HG02623 (cell line): ENCODE data around the gene AAMP.

Experiments used
- ATAC-seq: cut with Tn5 transposase; IDR thresholded peaks from one replicate; pipeline ENCODE4 v1.9.1; 2021; ENCODE audit warnings: moderate library complexity; ENCODE audit not compliant: unreplicated experiment

AAMP gene

DNA sequence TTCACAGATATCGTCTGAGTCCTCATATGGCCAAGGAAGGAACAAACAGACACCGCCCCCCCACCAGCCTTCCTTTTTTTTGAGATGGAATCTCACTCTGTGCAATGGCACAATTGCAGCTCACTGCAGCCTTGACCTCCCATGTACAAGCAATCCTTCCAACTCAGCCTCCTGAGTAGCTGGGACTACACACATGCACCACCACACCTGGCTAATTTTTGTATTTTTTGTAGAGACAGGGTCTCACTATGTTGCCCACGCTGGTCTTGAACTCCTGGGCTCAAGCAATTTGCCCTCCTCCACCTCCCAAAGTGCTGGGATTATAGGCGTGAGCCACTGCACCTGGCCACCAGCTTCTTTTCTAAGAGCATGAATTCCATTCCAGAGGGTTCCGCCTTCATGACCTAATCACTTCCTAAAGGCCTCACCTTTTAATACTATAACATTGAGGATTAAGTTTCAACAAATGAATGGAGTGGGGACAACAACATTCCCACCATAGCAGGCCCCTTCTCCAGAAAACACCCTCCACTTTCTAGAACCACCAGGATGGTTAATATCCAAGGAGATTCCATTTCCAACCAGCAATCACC is 24.6 kb upstream of the AAMP start:
- ATAC-seq = no peak

DNA sequence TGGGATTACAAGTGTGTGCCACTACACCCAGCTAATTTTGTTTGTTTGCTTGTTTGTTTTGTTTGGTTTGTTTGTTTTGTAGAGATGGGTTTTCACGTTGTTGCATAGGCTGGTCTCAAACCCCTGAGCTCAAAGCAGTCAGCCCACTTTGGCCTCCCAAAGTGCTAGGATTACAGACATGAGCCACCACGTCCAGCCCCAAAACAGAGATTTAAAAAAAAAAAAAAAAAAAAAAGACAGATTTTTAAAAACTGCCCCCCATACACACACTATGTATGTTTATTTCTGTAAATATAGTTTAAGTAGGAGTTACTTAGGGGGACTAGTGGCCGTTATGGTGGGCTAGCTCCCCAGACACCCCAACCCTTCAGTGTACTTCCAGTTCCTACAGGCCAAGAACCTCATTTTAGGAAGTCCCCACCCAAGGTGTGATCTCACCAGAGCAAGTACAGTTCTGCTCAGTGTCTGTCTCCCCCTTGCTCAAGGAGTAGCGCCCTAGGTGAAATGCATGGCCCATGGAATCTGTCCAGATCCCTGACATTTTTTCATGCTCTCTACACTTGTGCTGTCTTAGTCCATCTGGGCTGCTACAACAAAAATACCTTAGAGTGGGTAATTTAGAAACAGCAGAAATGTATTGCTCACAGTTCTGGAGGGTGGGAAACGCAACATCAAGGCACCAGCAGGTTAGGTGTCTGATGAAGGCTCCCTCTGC is 23.9 kb upstream of the AAMP start:
- no peak for ATAC-seq

DNA sequence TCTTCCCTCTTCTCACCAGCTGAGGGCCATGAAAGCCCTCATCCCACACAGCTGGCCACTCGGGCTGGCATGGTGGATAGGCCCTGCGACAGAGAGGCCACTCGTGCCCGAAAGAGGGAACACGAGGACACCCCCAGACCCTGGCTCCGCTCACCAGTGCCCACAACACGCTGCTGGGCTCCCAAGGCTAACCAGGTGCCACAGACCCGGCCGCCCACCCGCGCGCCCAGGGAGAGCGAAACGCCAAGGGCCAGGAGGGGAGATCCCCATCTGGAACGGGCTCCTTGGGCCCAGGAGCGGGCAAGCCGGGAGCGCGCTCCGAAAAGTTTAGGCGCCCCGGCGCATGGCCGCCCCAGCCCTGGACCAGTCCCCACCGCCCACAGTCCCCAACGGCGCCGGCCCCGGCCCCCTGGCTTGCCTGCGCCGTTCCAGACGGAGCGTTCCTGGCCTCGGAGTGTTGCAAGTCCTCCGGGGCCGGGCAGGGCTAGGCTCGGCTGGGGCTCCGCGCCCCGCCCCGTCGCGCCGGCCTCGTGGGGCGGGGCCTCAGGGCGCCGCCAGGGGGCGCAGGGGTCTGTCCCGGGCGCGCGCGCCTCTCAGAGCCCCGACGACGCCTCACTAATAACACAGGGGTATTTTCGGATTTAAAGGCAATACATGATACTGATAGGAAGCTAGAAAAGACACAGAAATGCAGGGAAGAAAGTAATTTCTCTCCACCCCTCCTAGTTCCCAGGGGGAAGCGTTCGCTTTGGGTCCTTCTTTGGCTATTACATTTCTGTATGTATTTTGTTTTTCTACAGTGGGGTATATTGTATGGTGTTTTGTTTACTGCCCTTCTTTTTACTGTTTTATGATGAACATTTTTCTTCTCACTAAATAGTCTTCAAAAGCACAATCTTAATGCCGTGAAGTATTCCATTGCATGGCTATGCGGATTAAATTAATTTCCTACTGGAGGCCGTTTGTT is 22.4 kb upstream of the AAMP start, which contains the start of gene TMBIM1:
Gene TMBIM1 (minus strand): TSS at position 456 of the 967 bp plus-strand sequence. CDS start 10,362 bp downstream, outside the sequence.
- ATAC-seq = peak; percentile 69

DNA sequence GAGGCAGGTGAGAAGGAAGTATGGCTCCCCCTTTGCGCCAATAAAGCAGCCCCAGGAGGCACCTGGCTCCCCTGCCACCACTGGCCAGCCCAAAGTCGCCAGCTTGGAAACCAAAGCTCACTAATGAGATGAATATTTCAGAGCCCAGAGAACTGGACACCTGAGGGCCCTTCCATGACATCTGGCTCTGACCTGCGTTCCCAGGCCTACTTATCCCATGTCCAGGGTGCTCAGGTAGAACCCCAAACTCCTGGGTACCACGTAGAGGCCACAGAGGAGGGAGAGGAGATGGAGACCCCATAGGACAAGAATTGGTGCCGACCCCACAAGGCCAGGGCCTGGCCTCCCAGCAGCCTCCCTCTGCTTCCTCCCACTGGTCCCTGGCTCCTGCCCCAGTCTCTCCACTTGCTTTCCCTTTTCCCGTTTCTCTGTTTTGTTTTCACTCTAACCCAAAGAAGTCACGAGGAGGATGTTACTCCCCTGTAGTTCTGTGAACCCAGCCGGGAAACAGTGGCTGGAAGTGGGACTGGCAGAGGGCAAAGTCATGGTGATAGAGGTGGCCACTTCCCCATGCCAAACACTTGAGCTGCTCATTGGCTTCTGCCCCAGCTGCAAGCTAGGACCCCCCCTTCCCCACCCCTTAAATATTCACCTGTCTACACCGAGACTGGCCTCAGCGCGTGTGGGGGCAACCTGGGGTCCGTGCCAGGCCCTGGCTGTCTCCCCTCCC is 21.5 kb upstream of the AAMP start:
- no peak for ATAC-seq

DNA sequence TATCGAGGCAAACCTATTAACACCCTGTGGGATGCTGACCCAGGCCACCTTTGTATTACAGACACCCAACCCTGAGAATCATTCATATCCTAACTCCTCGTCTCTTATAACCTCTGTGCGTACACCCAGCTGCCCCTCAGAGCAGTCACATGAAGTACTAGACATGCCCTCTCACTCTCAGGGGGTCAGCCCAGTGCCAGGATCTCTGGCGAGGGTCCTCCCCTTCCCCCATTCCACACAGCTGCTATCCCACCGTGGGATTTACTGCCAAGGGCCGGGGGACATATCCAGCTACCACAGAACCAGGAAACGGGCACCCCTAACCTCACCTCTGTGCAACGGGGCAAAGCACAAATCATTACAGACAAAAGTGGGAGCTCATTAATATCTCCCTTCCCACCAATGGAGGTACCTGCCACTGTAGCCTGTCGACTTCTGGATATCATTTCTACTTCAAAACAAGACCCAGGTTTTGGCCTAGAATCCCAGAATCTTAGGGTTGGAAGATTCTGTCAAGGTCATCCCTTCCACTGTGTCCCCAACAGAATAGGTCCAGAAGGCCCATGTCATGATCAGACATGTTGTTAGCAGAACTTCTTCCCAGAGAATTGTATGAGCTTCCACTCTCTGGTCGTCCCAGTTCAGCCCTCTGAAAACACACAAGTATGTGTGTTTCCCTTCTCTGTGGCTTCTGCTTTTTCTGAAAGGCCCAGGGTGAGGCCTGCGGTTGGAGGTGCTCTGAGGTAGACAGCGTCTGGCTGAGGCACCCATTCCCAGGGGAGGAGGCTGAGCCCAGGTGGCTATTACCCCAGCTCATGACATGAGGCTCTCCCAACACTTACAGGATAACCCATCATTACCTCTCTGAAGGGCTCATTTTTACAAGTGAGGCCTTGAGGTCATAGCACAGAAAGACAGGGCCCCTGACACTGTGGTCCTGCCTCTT is 20.7 kb upstream of the AAMP start:
- peak; percentile 37 for ATAC-seq

DNA sequence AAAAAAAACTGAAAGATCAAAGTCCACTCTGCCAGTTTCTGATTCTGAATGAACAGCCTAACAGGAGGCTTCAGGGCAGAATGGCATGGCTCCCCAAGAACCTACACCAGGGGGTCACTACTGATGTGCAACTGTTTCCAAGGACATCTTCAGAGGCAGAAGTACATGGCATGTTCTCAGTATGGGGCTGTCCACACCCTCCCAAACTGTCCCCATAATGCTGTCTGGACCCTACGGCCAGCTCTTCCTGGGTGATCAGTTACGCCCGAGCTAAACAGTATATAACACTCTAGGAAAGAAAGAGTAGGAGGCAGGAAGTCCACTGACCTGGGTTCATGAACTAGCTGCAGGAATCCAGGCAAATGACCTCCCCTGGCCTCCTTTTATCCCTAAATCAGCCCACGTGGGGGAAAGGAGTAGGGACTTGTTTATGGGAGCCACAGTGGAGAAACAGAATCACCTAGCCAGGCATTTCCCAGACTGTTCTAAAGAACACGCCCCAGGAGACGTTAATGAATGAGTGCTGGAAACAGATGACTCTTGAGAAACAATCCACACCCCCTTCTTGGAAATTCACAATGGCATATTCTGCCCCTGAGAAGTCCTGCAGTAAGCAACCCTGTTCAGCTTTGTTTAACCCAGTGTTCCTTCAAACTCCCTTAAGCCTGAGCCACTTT is 19.8 kb upstream of the AAMP start:
- no peak for ATAC-seq

DNA sequence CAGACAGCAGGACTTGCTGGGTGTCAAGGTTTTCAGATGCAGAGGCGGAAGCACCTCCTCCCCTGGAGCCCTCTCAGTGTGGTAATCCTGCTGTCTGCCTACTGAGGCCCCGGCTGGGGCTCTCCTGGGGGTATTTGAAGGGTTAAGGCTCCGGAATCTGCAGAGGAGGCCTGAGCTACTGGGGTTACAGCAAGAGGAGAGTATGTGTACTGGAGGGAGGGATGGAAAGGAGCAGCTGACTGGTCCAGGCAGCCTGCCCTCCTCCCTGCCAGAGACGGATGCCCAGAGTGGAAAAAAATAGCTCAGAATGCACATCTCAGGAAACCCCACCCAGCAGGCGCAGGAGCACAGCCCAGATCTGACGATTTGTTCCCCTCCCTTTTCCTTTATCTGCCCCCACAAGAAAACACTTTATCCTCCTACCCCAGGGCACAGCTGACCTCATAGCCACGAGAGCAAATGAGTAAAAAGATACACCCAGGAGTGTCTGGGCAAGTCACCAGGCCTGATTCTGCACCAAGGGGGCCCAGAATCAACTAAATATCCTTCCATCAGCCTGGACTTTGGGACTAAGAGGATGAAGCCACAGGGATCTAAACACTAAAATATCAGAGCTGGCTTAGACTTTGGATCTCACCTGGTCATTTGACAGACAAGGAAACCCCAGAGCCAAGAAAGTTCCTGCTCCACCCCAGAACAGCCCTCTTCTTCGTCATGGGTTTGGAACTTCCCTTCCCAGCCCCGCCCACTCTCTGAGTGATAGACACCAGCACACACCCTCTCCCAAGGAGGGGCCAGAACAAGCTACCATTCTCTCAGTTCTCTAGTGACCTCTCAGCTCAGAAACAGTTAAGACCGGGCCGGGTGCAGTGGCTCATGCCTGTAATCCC is 16.9 kb upstream of the AAMP start:
- ATAC-seq = peak; percentile 64

DNA sequence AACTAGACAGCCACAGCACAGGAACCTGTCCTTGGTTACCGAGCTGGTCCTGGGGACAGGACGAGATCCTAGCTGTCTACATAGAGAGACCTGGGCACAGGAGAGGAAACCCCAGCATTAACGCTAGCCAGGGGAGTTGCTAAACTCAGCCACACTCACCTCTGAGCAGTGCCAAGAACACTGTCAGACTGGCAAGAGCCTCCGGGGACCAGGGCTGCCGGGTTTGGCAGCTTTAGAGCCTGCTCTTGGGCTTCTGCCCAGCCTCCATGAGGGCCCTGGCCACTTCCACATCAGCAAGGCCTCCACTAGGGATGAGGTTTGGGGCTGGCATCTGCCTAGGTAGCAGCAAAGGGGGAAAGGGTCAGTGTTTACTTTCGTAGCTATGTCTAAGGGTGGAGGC is 15.7 kb upstream of the AAMP start:
- no peak for ATAC-seq

DNA sequence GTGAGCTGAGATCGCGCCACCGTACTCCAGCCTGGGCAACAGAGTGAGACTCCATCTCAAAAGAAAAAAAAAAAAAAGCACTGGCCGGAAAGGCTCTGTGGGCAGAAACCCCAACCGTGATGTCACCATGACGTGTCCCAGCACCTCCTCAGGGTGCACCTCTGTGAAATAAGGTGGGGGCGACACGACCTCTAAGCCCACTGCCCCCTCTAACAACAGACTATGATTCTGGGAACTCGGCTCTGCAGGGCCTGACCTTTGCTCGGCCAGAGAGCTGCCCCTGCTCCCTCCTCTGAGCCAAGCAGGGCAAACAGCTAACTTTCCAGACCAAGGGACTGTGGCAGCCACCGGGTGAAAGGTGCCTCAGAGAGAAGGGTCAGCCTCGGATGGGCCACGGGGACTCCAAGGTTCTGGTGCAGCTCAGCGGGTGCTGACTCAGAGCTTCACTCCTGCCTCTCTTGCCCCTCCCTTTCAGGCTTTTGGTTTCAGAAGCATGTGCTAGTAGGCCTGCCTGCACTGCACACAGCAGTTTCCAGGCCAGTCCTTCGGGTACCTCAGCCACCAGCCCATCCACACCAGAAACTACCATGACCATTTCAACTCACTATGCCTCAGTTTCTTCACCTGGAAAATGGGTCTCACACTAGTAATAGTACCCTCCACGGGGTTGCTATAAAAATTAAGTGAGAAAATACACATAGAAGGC is 14.3 kb upstream of the AAMP start:
- ATAC-seq = peak; percentile 33

DNA sequence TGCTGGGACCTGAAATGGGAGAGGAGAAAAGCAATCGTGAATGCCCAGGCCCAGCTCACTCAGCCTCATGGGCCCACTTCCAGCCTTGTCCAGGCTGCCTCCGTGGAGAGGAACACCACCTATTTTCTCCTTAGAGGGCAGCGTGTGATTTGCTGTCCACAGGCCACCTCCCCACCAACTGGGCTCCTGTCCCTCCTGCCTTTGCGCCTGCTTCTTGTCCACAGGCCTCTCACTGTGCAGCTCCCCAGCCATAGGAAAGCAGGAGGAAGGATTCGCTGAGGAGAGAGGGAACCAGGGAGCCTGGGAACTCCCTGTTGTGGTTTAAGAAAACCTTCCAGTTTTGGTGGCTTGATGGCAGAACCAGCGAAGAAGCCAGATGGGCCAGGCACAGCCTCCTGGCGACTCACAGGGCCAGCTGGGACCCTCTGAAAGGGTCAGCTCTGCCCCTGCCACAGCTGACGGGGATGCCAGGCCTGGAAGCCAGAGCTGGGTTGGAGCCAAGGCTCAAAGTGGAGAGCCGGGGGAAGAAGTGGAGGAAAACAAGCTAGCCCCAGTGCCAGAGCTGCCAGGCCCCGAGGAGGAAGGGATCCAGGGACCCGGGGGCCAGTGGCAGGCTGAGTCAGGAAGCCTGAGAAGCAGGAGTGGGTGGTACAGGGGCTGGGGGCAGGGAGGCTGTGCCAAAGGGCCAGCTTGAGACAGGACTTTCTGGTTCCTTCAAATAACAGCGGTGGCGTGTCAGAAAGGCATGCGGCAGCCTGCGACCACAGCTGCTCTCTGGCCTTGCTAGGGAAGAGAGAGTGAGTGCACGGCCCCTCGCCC is 12.4 kb upstream of the AAMP start:
- ATAC-seq = no peak

DNA sequence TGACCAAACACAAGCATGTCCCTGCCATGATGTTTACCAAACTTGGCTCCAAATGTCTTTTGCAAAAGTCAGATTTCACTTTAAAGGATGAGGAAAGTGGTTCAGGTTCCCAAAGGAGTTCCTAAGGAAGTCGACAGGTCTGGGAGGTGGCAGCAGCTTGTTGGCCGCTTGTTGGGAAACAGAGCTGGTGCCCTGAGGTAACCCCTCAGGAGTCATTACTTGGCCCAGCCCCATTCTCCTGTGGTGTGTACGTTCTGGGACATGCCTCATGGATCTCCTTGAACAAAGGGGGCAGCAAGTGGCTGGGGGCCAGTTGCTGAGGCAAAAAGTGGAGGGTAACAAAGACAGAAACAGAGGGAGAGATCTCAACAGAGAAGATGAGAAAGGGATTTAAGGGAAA is 11.5 kb upstream of the AAMP start:
- no peak for ATAC-seq

DNA sequence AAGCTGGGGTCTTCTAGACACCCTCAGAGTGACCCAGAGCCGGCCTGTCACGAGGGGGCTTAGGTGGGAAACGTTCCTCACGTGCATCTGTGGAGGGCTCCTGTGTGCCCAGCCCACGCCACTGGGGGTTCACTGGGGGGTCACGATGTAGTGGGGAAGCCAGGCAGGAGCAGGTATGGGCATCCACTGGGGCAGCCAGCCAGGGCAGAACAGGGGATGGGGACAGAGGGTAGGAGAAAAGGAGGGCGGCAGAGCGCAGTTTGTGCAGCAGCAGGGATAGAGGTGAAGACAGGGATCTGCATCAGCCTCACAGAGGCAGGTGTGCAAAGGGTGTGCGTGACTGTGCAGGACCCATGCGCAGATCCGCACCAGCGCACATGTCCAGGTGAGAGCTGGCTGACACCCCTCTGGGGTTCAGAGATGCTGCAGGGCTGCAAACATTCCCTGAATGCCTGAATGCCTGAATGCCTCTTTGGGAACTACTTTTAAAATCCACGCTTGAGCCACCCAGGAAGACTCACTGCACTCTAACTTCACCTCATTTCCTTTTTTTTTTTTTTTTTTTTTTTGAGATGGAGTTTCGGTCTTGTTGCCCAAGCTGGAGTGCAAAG is 10.4 kb upstream of the AAMP start:
- no peak for ATAC-seq

DNA sequence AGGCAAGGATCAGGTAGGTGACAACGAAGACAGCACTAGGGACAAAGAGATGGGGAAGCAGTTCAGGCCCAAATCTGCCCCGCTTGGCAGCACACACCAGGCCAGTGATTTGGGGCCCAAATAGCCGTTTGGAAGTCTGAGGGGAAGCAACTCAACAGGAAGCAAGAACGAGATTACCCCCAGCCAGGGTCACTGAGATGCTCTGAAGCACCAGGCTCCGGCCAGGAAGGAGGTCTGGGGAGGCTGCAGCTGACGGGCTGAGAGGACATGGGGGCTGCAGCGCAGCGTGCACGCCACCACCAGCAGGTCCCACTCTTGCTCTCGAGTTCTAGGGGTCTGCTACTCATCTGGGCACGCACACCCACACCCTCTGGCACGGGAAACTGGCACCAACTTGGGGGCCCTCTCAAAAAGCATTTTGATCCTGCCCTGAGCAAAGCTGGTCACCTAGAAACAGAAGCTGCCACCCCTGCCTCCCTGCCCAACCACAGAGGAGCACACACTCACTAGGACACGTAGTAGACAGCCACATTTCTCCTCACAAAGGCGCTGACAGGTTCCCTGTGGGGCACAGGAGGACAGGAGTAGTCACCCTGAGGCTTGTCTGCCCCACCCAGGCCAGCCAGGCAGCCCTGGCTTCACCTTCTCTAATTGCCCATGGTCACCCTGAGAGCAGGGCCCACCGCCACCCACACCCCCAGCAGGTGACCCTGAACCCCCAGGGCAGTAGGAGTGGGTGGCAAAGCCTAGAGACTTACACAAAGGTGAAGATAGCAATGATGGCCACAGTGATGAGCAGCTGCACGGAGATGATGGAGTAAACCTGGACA is 8.8 kb upstream of the AAMP start:
- ATAC-seq = no peak

DNA sequence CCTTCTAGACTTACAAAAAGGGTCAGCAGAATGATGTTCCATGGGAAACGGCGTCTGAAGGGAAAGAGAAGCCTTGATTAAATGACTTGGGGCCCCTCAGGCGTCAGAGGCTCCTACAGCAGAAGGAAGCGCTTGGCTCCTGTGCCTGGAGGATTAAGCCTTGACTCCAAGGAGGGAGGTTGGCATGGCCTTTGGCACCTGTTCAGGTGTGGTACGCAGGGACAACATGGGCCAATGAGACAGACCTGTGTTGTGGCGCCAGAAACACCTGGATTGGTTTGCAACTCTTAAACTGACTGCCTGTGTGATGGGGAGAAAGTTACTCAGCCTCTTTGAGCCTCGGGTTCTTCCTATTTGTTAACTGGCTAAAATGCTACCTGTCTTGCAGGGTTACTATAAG is 8.0 kb upstream of the AAMP start:
- ATAC-seq = no peak

DNA sequence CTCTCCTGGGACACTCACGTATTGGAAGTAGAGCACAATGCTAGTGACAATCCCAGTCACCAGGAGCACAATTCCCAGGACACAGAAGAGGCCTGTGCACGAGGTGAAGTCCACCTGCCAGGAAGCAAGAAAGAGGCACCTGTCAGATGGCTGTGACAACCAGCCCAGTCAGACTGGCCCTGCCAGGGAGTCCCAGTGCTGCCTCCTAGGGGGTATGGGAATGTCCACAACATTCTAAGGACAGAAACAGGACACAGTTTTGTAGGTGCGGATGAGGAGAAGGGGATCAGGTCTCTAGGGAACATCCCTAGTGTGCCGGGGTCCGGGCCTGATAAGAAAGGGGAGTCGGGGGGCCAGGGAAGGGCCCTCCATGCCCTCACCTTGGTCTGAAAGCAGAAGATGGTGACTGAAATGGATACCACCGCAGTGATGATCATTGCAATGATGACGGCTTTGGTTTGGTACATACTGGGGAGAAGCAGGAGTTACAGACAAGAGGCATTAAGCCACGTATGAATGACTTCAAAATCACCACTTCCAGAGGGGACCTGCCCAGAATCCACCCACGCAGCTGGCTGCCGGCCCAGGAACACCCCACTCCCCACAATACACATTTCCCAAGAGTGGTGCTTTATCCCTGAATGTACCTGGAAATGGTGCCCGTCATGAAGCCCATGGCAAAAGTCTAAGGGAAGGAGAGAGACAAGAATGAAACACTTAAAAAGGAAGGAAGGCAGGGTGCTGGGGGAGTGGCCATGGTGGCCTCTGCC is 7.2 kb upstream of the AAMP start:
- ATAC-seq = no peak
